PC-9 (cell line): ENCODE results near the gene PPP1R27. TPM values are rescaled to one million over a fixed set of nuclear protein-coding genes. Genes with fewer than 3 reads are reported as not detected.

Experiments used
- BruUV-seq: library from RNA; stranded (reverse); fragments of 400-500 nt; replicated peaks from 2 replicates; lab custom pipeline; 2021; lab: Mats Ljungman, UMichigan
- CTCF ChIA-PET: fragments of 300-600 bp; sonication (Branson Sonifier 250); formaldehyde crosslinking; loops from one replicate; lab custom pipeline; 2022; ENCODE audit warnings: antibody characterized with exemption; lab: Charles Lee
- POLR2A ChIA-PET: fragments of 300-600 bp; sonication (Branson Sonifier 250); formaldehyde crosslinking; loops from one replicate; lab custom pipeline; 2022; ENCODE audit warnings: antibody characterized with exemption; ENCODE audit not compliant: unreplicated experiment; lab: Charles Lee
- DNase-seq, 2 experiments: peaks; one replicate each; pipeline versions ENCODE4 v3.0.0 to v3.0.0-alpha.2; 2015 to 2022; ENCODE audit warnings: mixed read lengths in 1 of 2
- H2AFZ ChIP-seq: fragments of 200-600 bp; sonication (generic); 2 replicates; pipeline ENCODE4 v1.8.1; 2017; ENCODE audit warnings: antibody characterized with exemption
- H3F3A ChIP-seq: fragments of 200-600 bp; sonication (generic); 2 replicates; pipeline ENCODE4 v1.8.1; 2017; ENCODE audit warnings: antibody characterized with exemption, mild to moderate bottlenecking, low read depth; ENCODE audit not compliant: insufficient read depth
- H3K27ac ChIP-seq: fragments of 200-600 bp; sonication (generic); 2 replicates; pipeline ENCODE4 v1.6.1; 2016; ENCODE audit warnings: mixed run types
- H3K27me3 ChIP-seq: fragments of 200-600 bp; sonication (generic); 2 replicates; pipeline ENCODE4 v1.6.1; 2016; ENCODE audit warnings: low read depth, mixed run types; ENCODE audit not compliant: insufficient read depth
- H3K36me3 ChIP-seq: fragments of 200-600 bp; sonication (generic); 2 replicates; pipeline ENCODE4 v1.6.1; 2016; ENCODE audit warnings: low read depth, mixed run types
- H3K4me1 ChIP-seq: fragments of 200-600 bp; sonication (generic); replicated peaks from 2 replicates; pipeline ENCODE4 v1.6.1; 2016; ENCODE audit warnings: mixed run types; ENCODE audit not compliant: insufficient read depth
- H3K4me2 ChIP-seq: fragments of 200-600 bp; sonication (generic); 2 replicates; pipeline ENCODE4 v1.6.1; 2017; ENCODE audit warnings: mixed run types
- H3K4me3 ChIP-seq: fragments of 200-600 bp; sonication (generic); 2 replicates; pipeline ENCODE4 v1.6.1; 2016; ENCODE audit warnings: mixed run types
- H3K79me2 ChIP-seq: fragments of 200-600 bp; sonication (generic); 2 replicates; pipeline ENCODE4 v1.6.1; 2017; ENCODE audit warnings: low read depth, mixed run types
- H3K9me2 ChIP-seq: fragments of 200-600 bp; sonication (generic); 2 replicates; pipeline ENCODE4 v1.8.1; 2017; ENCODE audit warnings: mild to moderate bottlenecking; ENCODE audit not compliant: insufficient read depth
- H3K9me3 ChIP-seq: fragments of 200-600 bp; sonication (generic); 2 replicates; pipeline ENCODE4 v1.8.1; 2016; ENCODE audit warnings: low read depth; ENCODE audit not compliant: insufficient read depth
- H4K20me1 ChIP-seq: fragments of 200-600 bp; sonication (generic); 2 replicates; pipeline ENCODE4 v1.8.1; 2017; ENCODE audit not compliant: insufficient read depth
- CTCF ChIP-seq: fragments of 200-600 bp; sonication (generic); conservative IDR thresholded peaks from 2 replicates; pipeline ENCODE4 v1.6.1; 2017; ENCODE audit warnings: mixed run types, antibody characterized with exemption, mild to moderate bottlenecking, moderate library complexity
- EZH2 ChIP-seq: fragments of 200-600 bp; sonication (generic); IDR thresholded peaks from 2 replicates; pipeline ENCODE4 v1.8.0; 2017; ENCODE audit warnings: antibody characterized with exemption, low read depth
- intact Hi-C: fragments of 100-400 bp; cut with micrococcal nuclease; formaldehyde crosslinking; loops from one replicate; pipeline ENCODE4 v1.10.0; 2022; ENCODE audit not compliant: unreplicated experiment
- total RNA-seq: library from RNA; stranded (reverse); gene quantifications from 2 replicates; pipeline ENCODE4 v1.2.3, GENCODE V29; 2021

PPP1R27 gene
- total RNA-seq, 1 experiment from 2014 or later: not detected

- ChIA-PET CTCF (interaction anchor here (0.7 kb wide), 1 partner anchor 133 kb away, joined by 9 read pairs; no protein-coding TSS in a partner anchor), POLR2A (interaction anchor here (0.5 kb wide), 1 partner anchor 154 kb away, joined by 11 read pairs; the partner anchor contains the start of gene CENPX)
- H3K79me2 ChIP-seq: peaks cover 45% of the 10 kb centered on the region
- intact Hi-C loops: loop anchor here (1.0 to 5.0 kb wide), 2 partner anchors 44 to 59 kb away; partner anchors contain the start of gene MAFG
- TSS peak; percentile 31 for BruUV-seq
- H3K36me3 ChIP-seq: peaks cover 5% of the 10 kb centered on the region; the same call in 1 of the 2 replicates
- H3K4me1 ChIP-seq: 0 out of 2 replicates have a peak, but pooled peaks cover 14% of the 10 kb centered on the region
- DNase-seq: no peak
- no peak overlapping the region for H3K4me3 ChIP-seq
- H4K20me1 ChIP-seq: peaks cover 35% of the 10 kb centered on the region
- H3K9me3 ChIP-seq: no peaks in the 10 kb centered on the region
- TF ChIP-seq EZH2 (no peak), CTCF (no peak)
- H3K4me2 ChIP-seq: no peak overlapping the region
- H3K9me2 ChIP-seq: no peaks in the 10 kb centered on the region
- peaks cover 66% of the 10 kb centered on the region for H3F3A ChIP-seq
- H3K27me3 ChIP-seq: no peaks in the 10 kb centered on the region
- no peak overlapping the region for H2AFZ ChIP-seq
- no peak overlapping the region for H3K27ac ChIP-seq
Measured at GRCh38 chr17:81867991-81868673, 33.3 kb upstream of the PPP1R27 start.

GRCh38 chr17:81867170-81867990 is 32.5 kb upstream of the PPP1R27 start:
- intact Hi-C loops: loop anchor here (5.0 kb wide), 1 partner anchor 60 kb away; the partner anchor contains the start of gene MAFG
- Histone ChIP-seq H3F3A (peaks cover 63% of the 10 kb centered on the region), H3K79me2 (peaks cover 45% of the 10 kb centered on the region), H3K4me1 (0 out of 2 replicates have a peak, but pooled peaks cover 10% of the 10 kb centered on the region), H3K4me3 (no peak overlapping the region), H3K9me3 (no peaks in the 10 kb centered on the region), H3K27ac (no peak overlapping the region), H3K36me3 (peaks cover 10% of the 10 kb centered on the region; the same call in 1 of the 2 replicates), H3K4me2 (no peak overlapping the region), H2AFZ (no peak overlapping the region), H4K20me1 (peaks cover 40% of the 10 kb centered on the region), H3K27me3 (no peaks in the 10 kb centered on the region), H3K9me2 (no peaks in the 10 kb centered on the region)
- DNase-seq: peak in 1 of 2 experiments; percentile 52
- TF ChIP-seq CTCF: no peak
- TF ChIP-seq EZH2: no peak
- no TSS peak for BruUV-seq
- ChIA-PET POLR2A (interaction anchor here (0.5 to 0.7 kb wide), 3 partner anchors 154 to 170 kb away, joined by 3 to 11 read pairs (median 8); partner anchors contain the start of gene CENPX), CTCF (interaction anchor here (0.7 kb wide), 1 partner anchor 132 kb away, joined by 9 read pairs; no protein-coding TSS in a partner anchor)
